Heart right ventricle (tissue), 16 donors: ENCODE data around the gene ST7. TPM values are rescaled to one million over a fixed set of nuclear protein-coding genes. Genes with fewer than 3 reads are reported as not detected.
A peak's percentile ranks its signal among the peaks of the same experiment; 100 is the strongest.

Source experiments
- ATAC-seq, 8 donors: fragments of 200-7000 bp; cut with Tn5 transposase; one replicate each; pipeline ENCODE4 v1.9.1; 2020; ENCODE audit warnings: mild to moderate bottlenecking in 8 of 8, moderate library complexity in 8 of 8, moderate number of reproducible peaks in 1 of 8
- DNase-seq, 2 donors: peaks; one replicate each; pipeline ENCODE4 v3.0.0-alpha.2; 2020
- H3K27ac ChIP-seq, 10 donors: fragments of 200-600 bp; sonication (generic) in 2 of 10; one replicate each; pipeline versions ENCODE4 v1.5.0 to v1.8.0; 2020 to 2022; ENCODE audit warnings: mild to moderate bottlenecking in 3 of 10
- H3K27me3 ChIP-seq, 7 donors: fragments of 200-600 bp; one replicate each; pipeline ENCODE4 v1.8.0; 2021 to 2022; ENCODE audit warnings: mild to moderate bottlenecking in 2 of 7
- H3K36me3 ChIP-seq, 9 donors: fragments of 200-600 bp; sonication (generic) in 1 of 9; one replicate each; pipeline versions ENCODE4 v1.5.0 to v1.8.0; 2020 to 2022; ENCODE audit warnings: mild to moderate bottlenecking in 2 of 9
- H3K4me1 ChIP-seq, 9 donors: fragments of 200-600 bp; sonication (generic) in 1 of 9; one replicate each; pipeline versions ENCODE4 v1.5.0 to v1.8.0; 2020 to 2022; ENCODE audit warnings: mild to moderate bottlenecking in 4 of 9
- H3K4me3 ChIP-seq, 10 donors: fragments of 200-600 bp; sonication (generic) in 2 of 10; one replicate each; pipeline versions ENCODE4 v1.5.0 to v1.8.0; 2020 to 2022; ENCODE audit warnings: mild to moderate bottlenecking in 7 of 10, moderate library complexity in 2 of 10
- H3K9me3 ChIP-seq, 11 donors: fragments of 200-600 bp in 10 of 11; sonication (generic) in 2 of 11; one replicate each; pipeline versions ENCODE4 v1.5.0 to v1.8.0; 2013 to 2022; ENCODE audit warnings: mild to moderate bottlenecking in 2 of 11, control low read depth in 1 of 11, moderate library complexity in 1 of 11
- CTCF ChIP-seq, 9 donors: fragments of 200-600 bp; sonication (generic) in 2 of 9; IDR thresholded peaks; one replicate each; pipeline versions ENCODE4 v1.5.0 to v1.8.0; 2021 to 2022; ENCODE audit warnings: antibody characterized with exemption in 9 of 9, mild to moderate bottlenecking in 5 of 9, moderate library complexity in 1 of 9
- WGBS, 2 donors: extraction: QIAGEN DNeasy Blood & Tissue Kit; methylation state at CpG; one replicate each; pipeline ENCODE4 v1.1.7; 2013; ENCODE audit warnings: inconsistent platforms in 1 of 2; 5-methylcytosine and 5-hydroxymethylcytosine counted together
- intact Hi-C, 10 donors: fragments of 100-400 bp; cut with DNase I; formaldehyde crosslinking; loops; one replicate each; pipeline versions ENCODE4 v1.11.1 to v1.14.2; 2022
- polyA plus RNA-seq, 2 donors: library from polyadenylated mRNA; stranded (reverse); fragments of 200-250 nt; gene quantifications; one replicate each; pipeline ENCODE4 v1.2.3, GENCODE V29; 2013
- total RNA-seq, 10 donors: library from RNA; stranded (reverse); fragmentation: NEBNext Ultra II Directional in 3 of 10; extraction: Animal tissue kit (Norgen Biotek cat#: 25700) in 3 of 10; gene quantifications; one replicate each; pipeline versions ENCODE4 v1.2.1 to v1.2.4, GENCODE V29; 2021 to 2023
- donor health status: Arrhythmogenic right ventricular cardiomyopathy.
- donor health status: ischemic (EF 13 %, LVEDD 7.1; RV severe dilation, severe dysfunction).
- donor health status: healthy with polysubstance abuse.
- donor health status: DM: no; HTN: yes; CAD: no.
- donor health status: DM: no; HTN: no; CAD: no.
- donor health status: ischemic (EF 25% LVEDD 6.9; RV normal size, moderate dysfunction).
- donor health status: ischemic (EF 25% LVEDD 5.7; RV mildly dilated, moderate dysfunction).
- donor health status: healthy.
- donor health status: DM: yes; HTN: yes; CAD: no.
- donor health status: Ischemic cardiomyopathy.
- donor health status: ischemic (EF 35%, LVEDD 5.7; RV mildly dilated, moderate dysfunction).
- donor health status: nonischemic (EF 11% LVEDD 7.7; RV severe dilation, severe dysfunction).
- donor health status: DM: yes; HTN: yes; CAD: no.
- donor health status: PGD.
- donor health status: ischemic (EF 29% LVEDD 5.4; RV normal size, mild dysfunction).
- donor health status: nonischemic (EF 23%, LVEDD 6.1; RV moderate dilation, normal function).

ST7 gene
- total and polyA plus RNA-seq, 12 donors: 20.1 to 40.2 (median 23.4) TPM

DNA sequence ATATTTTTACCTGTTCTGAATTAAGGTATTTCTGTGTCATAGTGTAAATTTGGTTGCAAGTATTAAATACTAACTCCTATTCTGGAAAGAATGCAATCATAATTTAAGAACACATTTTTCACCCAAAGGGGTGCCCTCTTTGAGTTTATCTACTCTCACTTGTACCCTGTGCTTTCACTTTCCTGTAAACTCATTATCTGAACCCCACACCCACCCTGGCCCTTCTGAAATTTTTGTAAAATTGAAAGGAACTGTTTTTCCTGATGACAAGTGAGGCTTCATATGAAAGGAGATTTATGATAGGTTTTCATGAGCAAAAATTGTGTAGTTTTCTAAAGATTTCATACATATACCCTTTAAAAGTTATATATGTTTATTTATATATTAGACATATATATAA is 235.1 kb downstream of the ST7 start:
- H3K36me3 ChIP-seq: peaks cover 0 to 36% (median 0%) of the 10 kb centered on the region in 9 donors
- intact Hi-C loops: no loop called here
- H3K4me1 ChIP-seq: peaks cover 0 to 10% (median 0%) of the 10 kb centered on the region in 9 donors
- H3K4me3 ChIP-seq: no peak overlapping the region
- DNase-seq: no peak
- TF ChIP-seq CTCF (IDR thresholded peaks at IDR 0.05): no peak
- H3K27me3 ChIP-seq: no peaks in the 10 kb centered on the region
- no peak overlapping the region for H3K27ac ChIP-seq
- no peaks in the 10 kb centered on the region for H3K9me3 ChIP-seq
- ATAC-seq: no peak

- TF ChIP-seq CTCF (IDR thresholded peaks at IDR 0.05): no peak
- 92 to 95% methylated on average over 5 of the region's 5 CpGs for WGBS, 2 donors
- Histone ChIP-seq H3K27me3 (no peaks in the 10 kb centered on the region), H3K36me3 (peaks cover 0 to 40% (median 0%) of the 10 kb centered on the region in 9 donors), H3K4me1 (peaks cover 0 to 10% (median 0%) of the 10 kb centered on the region in 9 donors), H3K9me3 (no peaks in the 10 kb centered on the region), H3K27ac (no peak overlapping the region), H3K4me3 (no peak overlapping the region)
- intact Hi-C loops: no loop called here
- ATAC-seq (no peak), DNase-seq (no peak)
Observed at GRCh38 chr7:117188949-117189592, 235.8 kb downstream of the ST7 start.

GRCh38 chr7:117190104-117190503 is 236.8 kb downstream of the ST7 start:
- ATAC-seq (peak in 7 of 8 donors; percentile 50 to 81 (median 64)), DNase-seq (peak; percentile 13)
- peaks cover 0 to under 1% (median 0%) of the 10 kb centered on the region in 11 donors for H3K9me3 ChIP-seq
- H3K4me3 ChIP-seq: no peak overlapping the region
- H3K27me3 ChIP-seq: no peaks in the 10 kb centered on the region
- no peak for TF ChIP-seq CTCF (IDR thresholded peaks at IDR 0.05)
- H3K36me3 ChIP-seq: peaks cover 0 to 47% (median 0%) of the 10 kb centered on the region in 9 donors
- H3K27ac ChIP-seq: no peak overlapping the region
- H3K4me1 ChIP-seq: peaks cover 0 to 10% (median 0%) of the 10 kb centered on the region in 9 donors
- intact Hi-C loops: no loop called here
- WGBS, 2 donors: 57 to 69% methylated on average over 8 of the region's 8 CpGs

DNA sequence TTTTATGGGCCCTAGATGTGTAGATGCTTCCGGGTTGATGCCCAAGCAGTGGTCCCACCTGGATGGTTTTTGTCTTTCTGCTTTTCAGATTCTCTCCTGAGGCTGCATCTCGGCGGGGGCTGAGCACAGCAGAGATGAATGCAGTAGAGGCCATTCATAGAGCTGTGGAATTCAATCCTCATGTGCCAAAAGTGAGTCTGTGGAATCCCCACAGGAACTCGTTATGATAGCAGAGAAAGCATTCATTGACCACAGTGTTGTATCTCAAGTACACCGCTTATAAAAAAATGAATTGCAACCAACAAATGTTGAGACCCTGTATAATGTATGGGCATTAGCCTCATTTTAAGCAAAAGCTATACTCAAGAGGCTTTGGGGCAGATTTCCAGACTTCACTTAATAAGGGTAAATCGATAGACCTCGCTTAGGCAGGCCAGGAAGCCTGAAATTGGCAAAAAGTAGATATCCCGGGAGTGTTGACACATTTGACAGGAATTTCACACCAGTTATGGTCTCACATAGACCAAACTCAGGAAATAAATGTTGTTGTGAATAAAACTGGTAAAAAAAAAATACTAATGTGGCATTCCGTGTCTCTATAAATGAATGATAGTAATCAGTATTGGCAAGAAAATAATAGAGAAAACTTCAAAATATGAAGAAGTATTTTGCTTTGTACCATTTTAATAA is 237.6 kb downstream of the ST7 start:
- 75% methylated on average over 9 of the region's 9 CpGs for WGBS, 2 donors
- Histone ChIP-seq H3K36me3 (peaks cover 0 to 47% (median 0%) of the 10 kb centered on the region in 9 donors), H3K27me3 (no peaks in the 10 kb centered on the region), H3K4me1 (peaks cover 0 to 10% (median 0%) of the 10 kb centered on the region in 9 donors), H3K9me3 (peaks cover 0 to 8% (median 0%) of the 10 kb centered on the region in 11 donors), H3K27ac (no peak overlapping the region), H3K4me3 (no peak overlapping the region)
- intact Hi-C loops: no loop called here
- no peak for ATAC-seq
- no peak for TF ChIP-seq CTCF (IDR thresholded peaks at IDR 0.05)
- DNase-seq: no peak
